HepG2 (cell line): ENCODE measurements around the gene AIP. TPM values are rescaled to one million over a fixed set of nuclear protein-coding genes. Genes with fewer than 3 reads are reported as not detected.

ENCODE experiments used
- ATF5 ChIP-seq: sonication (generic); formaldehyde crosslinking; IDR thresholded peaks from 2 replicates; pipeline ENCODE4 v1.4.0; 2020; ENCODE audit warnings: mild to moderate bottlenecking, low read depth, missing genetic modification reagents
- ATF6 ChIP-seq: sonication (generic); formaldehyde crosslinking; conservative IDR thresholded peaks from 2 replicates; pipeline ENCODE4 v1.4.0; 2020; ENCODE audit warnings: missing genetic modification reagents
- CREM ChIP-seq, 2 experiments: sonication (generic) in 1 of 2; formaldehyde crosslinking in 1 of 2; IDR thresholded peaks; 2 replicates each; pipeline versions ENCODE4 v1.4.0 to v1.6.1; 2016 to 2020; ENCODE audit warnings: antibody characterized with exemption in 1 of 2, mild to moderate bottlenecking in 1 of 2, missing genetic modification reagents in 1 of 2
- KLF13 ChIP-seq: sonication (generic); formaldehyde crosslinking; IDR thresholded peaks from 2 replicates; pipeline ENCODE4 v1.4.0; 2020; ENCODE audit warnings: mild to moderate bottlenecking, missing genetic modification reagents
- MAFF ChIP-seq: IDR thresholded peaks from 2 replicates; pipeline ENCODE4 v1.6.1; 2011; ENCODE audit warnings: low read depth, low read length, improper control_type of control experiment
- NBN ChIP-seq: fragments of 450-650 bp; conservative IDR thresholded peaks from 2 replicates; pipeline ENCODE4 v1.6.1; 2017
- NFKBIZ ChIP-seq: IDR thresholded peaks from 2 replicates; pipeline ENCODE4 v1.6.1; 2018; ENCODE audit warnings: missing genetic modification reagents, missing compliant biosample characterization
- NONO ChIP-seq, 2 experiments: fragments of 450-650 bp in 1 of 2; sonication (generic) in 1 of 2; formaldehyde crosslinking in 1 of 2; IDR thresholded peaks in 1 of 2; conservative IDR thresholded peaks in 1 of 2; 2 replicates each; pipeline versions ENCODE4 v1.6.1 to v1.8.0; 2017 to 2022; ENCODE audit warnings: mild to moderate bottlenecking in 1 of 2, missing genetic modification reagents in 1 of 2, moderate library complexity in 1 of 2
- SALL2 ChIP-seq: sonication (generic); formaldehyde crosslinking; IDR thresholded peaks from 2 replicates; pipeline ENCODE4 v1.8.1; 2023; ENCODE audit warnings: mild to moderate bottlenecking, missing genetic modification reagents, inconsistent platforms
- SNRNP70 ChIP-seq: fragments of 200-400 bp; formaldehyde crosslinking; IDR thresholded peaks from 2 replicates; pipeline ENCODE4 v1.6.1; 2017; ENCODE audit warnings: mild to moderate bottlenecking, low read depth, low read length, moderate library complexity
- TARDBP ChIP-seq: sonication (generic); formaldehyde crosslinking; IDR thresholded peaks from 2 replicates; pipeline ENCODE4 v1.8.0; 2022; ENCODE audit warnings: mild to moderate bottlenecking, missing genetic modification reagents
- THAP11 ChIP-seq: IDR thresholded peaks from 2 replicates; pipeline ENCODE4 v1.6.1; 2016; ENCODE audit warnings: missing biosample characterization, missing genetic modification reagents
- ZMYM4 ChIP-seq: sonication (generic); formaldehyde crosslinking; IDR thresholded peaks from 2 replicates; pipeline ENCODE4 v1.8.1; 2023; ENCODE audit warnings: mild to moderate bottlenecking, missing genetic modification reagents
- ZNF12 ChIP-seq: sonication (generic); formaldehyde crosslinking; IDR thresholded peaks from 2 replicates; pipeline ENCODE4 v1.5.0; 2020; ENCODE audit warnings: missing genetic modification reagents
- ZNF484 ChIP-seq: sonication (generic); formaldehyde crosslinking; IDR thresholded peaks from 2 replicates; pipeline ENCODE4 v1.5.1; 2020; ENCODE audit warnings: mild to moderate bottlenecking, low read depth, missing genetic modification reagents, borderline replicate concordance
- ZNF543 ChIP-seq: sonication (generic); formaldehyde crosslinking; IDR thresholded peaks from 2 replicates; pipeline ENCODE4 v1.4.0; 2020; ENCODE audit warnings: mild to moderate bottlenecking, missing genetic modification reagents
- ZNF709 ChIP-seq: sonication (generic); formaldehyde crosslinking; IDR thresholded peaks from 2 replicates; pipeline ENCODE4 v1.5.0; 2020; ENCODE audit warnings: mild to moderate bottlenecking, missing genetic modification reagents
- ZNF781 ChIP-seq: sonication (generic); formaldehyde crosslinking; IDR thresholded peaks from 2 replicates; pipeline ENCODE4 v1.5.1; 2020; ENCODE audit warnings: borderline replicate concordance, mild to moderate bottlenecking, missing genetic modification reagents; ENCODE audit errors: not compliant biosample characterization
- ZNF883 ChIP-seq: sonication (generic); formaldehyde crosslinking; IDR thresholded peaks from 2 replicates; pipeline ENCODE4 v1.5.1; 2020; ENCODE audit warnings: mild to moderate bottlenecking, missing genetic modification reagents; ENCODE audit errors: not compliant biosample characterization
- polyA plus RNA-seq, 8 experiments: library from polyadenylated mRNA; depleted of rRNA in 3 of 8; stranded (reverse) in 7 of 8; unstranded in 1 of 8; fragments of >200 nt; fragmentation: Illumina TruSeq in 4 of 8; extraction: Trizol in 4 of 8; gene quantifications; 2 replicates each; pipeline versions ENCODE4 v1.2.1 to v1.2.3, GENCODE V29; 2011 to 2016; ENCODE audit warnings: low read depth in 4 of 8, missing spikeins in 1 of 8, mixed read lengths in 1 of 8; ENCODE audit not compliant: insufficient read depth in 1 of 8
- total RNA-seq, 5 experiments: library from RNA; depleted of rRNA; stranded (reverse); fragments of >200 nt; fragmentation: Illumina TruSeq; extraction: Trizol; gene quantifications; 2 replicates each; pipeline ENCODE4 v1.2.3, GENCODE V29; 2016; ENCODE audit warnings: low read depth in 1 of 5
- TF ChIP-seq, protein P1 (sequence below): sonication (generic); formaldehyde crosslinking; IDR thresholded peaks from 2 replicates; pipeline ENCODE4 v1.5.1; 2020; ENCODE audit warnings: mild to moderate bottlenecking, missing genetic modification reagents, moderate library complexity
- TF ChIP-seq, protein P2 (sequence below): conservative IDR thresholded peaks from 2 replicates; pipeline ENCODE4 v1.6.1; 2018; ENCODE audit warnings: missing genetic modification reagents

AIP gene
- total and polyA plus RNA-seq, 2 of the 13 experiments (the other 11 are each of a cell fraction or from before 2014, with no cell fraction given) = 51.8 to 110 TPM

DNA sequence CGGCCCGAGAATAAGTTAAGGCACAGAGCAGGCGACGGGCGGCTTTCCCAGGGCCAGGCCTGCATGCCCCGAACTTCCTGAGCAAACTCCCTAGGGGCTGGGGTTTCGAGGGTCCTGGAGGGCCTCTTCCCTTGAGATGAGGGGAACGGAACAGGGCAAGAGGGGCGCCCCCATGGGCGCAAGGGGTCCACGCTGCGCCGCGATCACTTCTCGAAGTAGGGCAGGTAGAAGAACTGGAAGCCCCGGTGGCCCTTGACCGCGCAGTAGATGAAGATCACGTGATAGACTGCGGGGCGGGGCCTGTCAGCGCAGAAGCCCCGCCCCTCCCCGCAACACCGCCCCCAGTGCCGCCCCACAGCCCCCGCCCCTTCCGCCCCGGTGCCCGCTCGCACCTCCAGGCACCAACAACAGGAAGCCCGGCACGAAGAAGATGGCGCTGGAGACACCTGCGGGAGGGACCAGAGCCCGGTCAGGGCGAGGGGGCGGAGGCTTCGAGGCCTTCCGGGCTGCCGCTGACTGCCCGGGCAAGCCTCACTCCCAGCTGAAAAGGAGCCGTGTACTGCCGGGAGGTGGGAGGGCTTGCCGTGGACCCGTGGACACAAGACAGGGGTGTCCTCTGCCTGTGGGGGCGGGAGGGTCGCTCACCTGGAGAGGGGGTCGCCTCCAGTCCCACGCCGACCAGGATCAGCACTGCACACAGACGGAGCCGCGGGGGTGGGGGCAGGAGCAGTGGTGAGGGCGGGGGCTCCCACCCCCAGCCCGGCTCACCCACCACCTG, 18.2 kb upstream of the AIP start (continued):
- TF ChIP-seq ATF5 (CRISPR knock-in tag) = no peak
- TF ChIP-seq NFKBIZ (CRISPR knock-in tag) = no peak
- peak; percentile 47; the same call in 1 of the 2 replicates for TF ChIP-seq ZMYM4
- TF ChIP-seq ZNF781 (CRISPR knock-in tag) = no peak
- TF ChIP-seq, protein P1, sequence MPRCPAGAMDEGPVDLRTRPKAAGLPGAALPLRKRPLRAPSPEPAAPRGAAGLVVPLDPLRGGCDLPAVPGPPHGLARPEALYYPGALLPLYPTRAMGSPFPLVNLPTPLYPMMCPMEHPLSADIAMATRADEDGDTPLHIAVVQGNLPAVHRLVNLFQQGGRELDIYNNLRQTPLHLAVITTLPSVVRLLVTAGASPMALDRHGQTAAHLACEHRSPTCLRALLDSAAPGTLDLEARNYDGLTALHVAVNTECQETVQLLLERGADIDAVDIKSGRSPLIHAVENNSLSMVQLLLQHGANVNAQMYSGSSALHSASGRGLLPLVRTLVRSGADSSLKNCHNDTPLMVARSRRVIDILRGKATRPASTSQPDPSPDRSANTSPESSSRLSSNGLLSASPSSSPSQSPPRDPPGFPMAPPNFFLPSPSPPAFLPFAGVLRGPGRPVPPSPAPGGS (CRISPR knock-in tag) = no peak
- TF ChIP-seq NBN = no peak
- TF ChIP-seq ZNF543 (CRISPR knock-in tag) = 0 out of 2 replicates have a peak, but pooled peaks have one; percentile 14
- no peak for TF ChIP-seq NONO (IDR thresholded peaks at IDR 0.05)
- TF ChIP-seq NONO (CRISPR knock-in tag; conservative IDR thresholded peaks at IDR 0.05) = peak; percentile 66
- TF ChIP-seq SALL2 (CRISPR knock-in tag) = peak; percentile 21; the same call in 1 of the 2 replicates
- 0 out of 2 replicates have a peak, but pooled peaks have one; percentile 8 for TF ChIP-seq KLF13 (CRISPR knock-in tag)
- no peak for TF ChIP-seq ATF6 (CRISPR knock-in tag)
- 0 out of 2 replicates have a peak, but pooled peaks have one; percentile 42 for TF ChIP-seq ZNF709 (CRISPR knock-in tag)
- TF ChIP-seq, protein P2, sequence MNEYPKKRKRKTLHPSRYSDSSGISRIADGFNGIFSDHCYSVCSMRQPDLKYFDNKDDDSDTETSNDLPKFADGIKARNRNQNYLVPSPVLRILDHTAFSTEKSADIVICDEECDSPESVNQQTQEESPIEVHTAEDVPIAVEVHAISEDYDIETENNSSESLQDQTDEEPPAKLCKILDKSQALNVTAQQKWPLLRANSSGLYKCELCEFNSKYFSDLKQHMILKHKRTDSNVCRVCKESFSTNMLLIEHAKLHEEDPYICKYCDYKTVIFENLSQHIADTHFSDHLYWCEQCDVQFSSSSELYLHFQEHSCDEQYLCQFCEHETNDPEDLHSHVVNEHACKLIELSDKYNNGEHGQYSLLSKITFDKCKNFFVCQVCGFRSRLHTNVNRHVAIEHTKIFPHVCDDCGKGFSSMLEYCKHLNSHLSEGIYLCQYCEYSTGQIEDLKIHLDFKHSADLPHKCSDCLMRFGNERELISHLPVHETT = no peak; the same call in 1 of the 2 replicates
- TF ChIP-seq ZNF12 (CRISPR knock-in tag) = no peak
- peak; percentile 67 for TF ChIP-seq ZNF883 (CRISPR knock-in tag)
- TF ChIP-seq ZNF484 (CRISPR knock-in tag) = no peak
- TF ChIP-seq MAFF = no peak
- TF ChIP-seq SNRNP70 = no peak
- peak; percentile 41; the same call in 1 of the 2 replicates for TF ChIP-seq TARDBP
- TF ChIP-seq THAP11 = peak; percentile 55; the same call in 1 of the 2 replicates
- TF ChIP-seq CREM (IDR thresholded peaks at IDR 0.05) = no peak
- TF ChIP-seq CREM (CRISPR knock-in tag; IDR thresholded peaks at IDR 0.05) = no peak
